ENCODE results near the gene SERAC1.

SERAC1 gene

GRCh38 chr6:158150701-158151100, 17.4 kb downstream of the SERAC1 start:
- Histone ChIP-seq H3K9me3 (ENCODE audit: low read depth, low read length) (no peaks in the 10 kb centered on the region), H3K4me3 (no peak overlapping the region), H3K36me3 (ENCODE audit: insufficient read depth, low read length) (no peaks in the 10 kb centered on the region), H3K27ac (no peak overlapping the region), H3K9ac (ENCODE audit: insufficient read length) (no peak overlapping the region)
- no peak for DNase-seq (ENCODE audit: low read depth, low spot score)
- TF ChIP-seq FOXP2 (optimal IDR thresholded peaks at IDR 0.05; ENCODE audit: control extremely low read depth, extremely low read length, insufficient read depth) (no peak), EZH2 (IDR thresholded peaks at IDR 0.05) (no peak), POLR2AphosphoS5 (IDR thresholded peaks at IDR 0.05; ENCODE audit: borderline replicate concordance, low read depth, low read length) (no peak)

- Histone ChIP-seq H3K9me3 (ENCODE audit: low read depth, low read length) (no peaks in the 10 kb centered on the region), H3K27ac (no peak overlapping the region), H3K4me3 (no peak overlapping the region), H3K36me3 (ENCODE audit: insufficient read depth, low read length) (no peaks in the 10 kb centered on the region), H3K9ac (ENCODE audit: insufficient read length) (no peak overlapping the region)
- no peak for TF ChIP-seq EZH2 (IDR thresholded peaks at IDR 0.05)
- no peak for TF ChIP-seq FOXP2 (optimal IDR thresholded peaks at IDR 0.05; ENCODE audit: control extremely low read depth, extremely low read length, insufficient read depth)
- no peak for TF ChIP-seq POLR2AphosphoS5 (IDR thresholded peaks at IDR 0.05; ENCODE audit: borderline replicate concordance, low read depth, low read length)
- DNase-seq (ENCODE audit: low read depth, low spot score): no peak
Observed at GRCh38 chr6:158149641-158150040, 18.4 kb downstream of the SERAC1 start.

GRCh38 chr6:158143700-158144099, 24.4 kb downstream of the SERAC1 start:
- DNase-seq (ENCODE audit: low read depth, low spot score): no peak
- Histone ChIP-seq H3K27ac (no peak overlapping the region), H3K4me3 (no peak overlapping the region), H3K9ac (ENCODE audit: insufficient read length) (no peak overlapping the region), H3K9me3 (ENCODE audit: low read depth, low read length) (no peaks in the 10 kb centered on the region), H3K36me3 (ENCODE audit: insufficient read depth, low read length) (no peaks in the 10 kb centered on the region)
- no peak for TF ChIP-seq EZH2 (IDR thresholded peaks at IDR 0.05)
- no peak for TF ChIP-seq POLR2AphosphoS5 (IDR thresholded peaks at IDR 0.05; ENCODE audit: borderline replicate concordance, low read depth, low read length)

DNA sequence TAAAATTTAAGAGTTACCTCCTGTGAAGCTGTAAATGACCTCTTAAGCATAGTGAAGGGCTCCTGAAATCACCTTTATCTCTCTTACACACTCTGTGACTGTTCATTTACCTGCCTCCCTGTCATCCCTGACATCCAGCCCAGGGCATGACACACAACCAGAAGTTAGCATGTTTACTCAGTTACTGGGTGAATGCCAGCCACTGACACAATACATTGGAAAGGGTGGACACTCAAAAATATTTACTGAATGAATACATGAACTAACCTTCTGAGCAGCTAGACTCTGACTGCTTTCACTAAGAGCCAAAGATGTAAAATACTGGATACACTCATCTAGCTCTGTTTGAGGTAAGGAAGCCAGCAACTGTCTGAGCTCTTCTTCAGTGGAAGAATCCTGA, 25.3 kb downstream of the SERAC1 start:
- DNase-seq (ENCODE audit: low read depth, low spot score): no peak
- Histone ChIP-seq H3K9me3 (ENCODE audit: low read depth, low read length) (no peaks in the 10 kb centered on the region), H3K36me3 (ENCODE audit: insufficient read depth, low read length) (no peaks in the 10 kb centered on the region), H3K4me3 (no peak overlapping the region), H3K9ac (ENCODE audit: insufficient read length) (no peak overlapping the region), H3K27ac (no peak overlapping the region)
- TF ChIP-seq EZH2 (IDR thresholded peaks at IDR 0.05): no peak
- no peak for TF ChIP-seq POLR2AphosphoS5 (IDR thresholded peaks at IDR 0.05; ENCODE audit: borderline replicate concordance, low read depth, low read length)
- TF ChIP-seq FOXP2 (optimal IDR thresholded peaks at IDR 0.05; ENCODE audit: control extremely low read depth, extremely low read length, insufficient read depth): no peak

- Histone ChIP-seq H3K9ac (ENCODE audit: insufficient read length) (no peak overlapping the region), H3K9me3 (ENCODE audit: low read depth, low read length) (no peaks in the 10 kb centered on the region), H3K36me3 (ENCODE audit: insufficient read depth, low read length) (no peaks in the 10 kb centered on the region), H3K4me3 (no peak overlapping the region), H3K27ac (no peak overlapping the region)
- TF ChIP-seq FOXP2 (optimal IDR thresholded peaks at IDR 0.05; ENCODE audit: control extremely low read depth, extremely low read length, insufficient read depth) (no peak), EZH2 (IDR thresholded peaks at IDR 0.05) (no peak), POLR2AphosphoS5 (IDR thresholded peaks at IDR 0.05; ENCODE audit: borderline replicate concordance, low read depth, low read length) (no peak)
- DNase-seq (ENCODE audit: low read depth, low spot score): peak; percentile 5
Observed at GRCh38 chr6:158131926-158132325, 36.1 kb downstream of the SERAC1 start.

- no peak for DNase-seq (ENCODE audit: low read depth, low spot score)
- H3K36me3 ChIP-seq (ENCODE audit: insufficient read depth, low read length): no peaks in the 10 kb centered on the region
- no peak overlapping the region for H3K27ac ChIP-seq
- H3K9me3 ChIP-seq (ENCODE audit: low read depth, low read length): no peaks in the 10 kb centered on the region
- no peak for TF ChIP-seq FOXP2 (optimal IDR thresholded peaks at IDR 0.05; ENCODE audit: control extremely low read depth, extremely low read length, insufficient read depth)
- TF ChIP-seq EZH2 (IDR thresholded peaks at IDR 0.05): no peak
- no peak for TF ChIP-seq POLR2AphosphoS5 (IDR thresholded peaks at IDR 0.05; ENCODE audit: borderline replicate concordance, low read depth, low read length)
- H3K9ac ChIP-seq (ENCODE audit: insufficient read length): no peak overlapping the region
- H3K4me3 ChIP-seq: no peak overlapping the region
Observed at GRCh38 chr6:158125271-158125670, 42.8 kb downstream of the SERAC1 start.

DNA sequence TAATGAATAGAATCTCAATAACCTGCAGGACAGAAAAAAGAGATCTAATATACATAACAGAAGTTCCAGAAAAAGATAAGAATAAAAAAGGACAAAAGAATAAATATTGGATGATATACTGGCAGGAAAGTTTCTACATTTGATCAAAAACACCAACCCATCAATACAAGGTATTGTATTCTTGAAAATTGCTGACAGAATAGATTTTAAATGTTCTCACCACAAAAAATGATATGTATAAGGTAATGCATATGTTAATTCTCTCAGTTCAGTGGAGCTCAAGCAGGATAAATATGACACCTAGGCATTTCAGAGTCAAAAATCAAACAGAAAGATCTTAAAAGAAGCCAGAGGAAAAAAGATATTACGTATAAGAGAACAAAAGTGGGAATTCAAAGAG, 43.8 kb downstream of the SERAC1 start:
- no peak overlapping the region for H3K4me3 ChIP-seq
- DNase-seq (ENCODE audit: low read depth, low spot score): no peak
- no peaks in the 10 kb centered on the region for H3K9me3 ChIP-seq (ENCODE audit: low read depth, low read length)
- no peak for TF ChIP-seq EZH2 (IDR thresholded peaks at IDR 0.05)
- no peak for TF ChIP-seq FOXP2 (optimal IDR thresholded peaks at IDR 0.05; ENCODE audit: control extremely low read depth, extremely low read length, insufficient read depth)
- no peak for TF ChIP-seq POLR2AphosphoS5 (IDR thresholded peaks at IDR 0.05; ENCODE audit: borderline replicate concordance, low read depth, low read length)
- H3K9ac ChIP-seq (ENCODE audit: insufficient read length): no peak overlapping the region
- no peak overlapping the region for H3K27ac ChIP-seq
- H3K36me3 ChIP-seq (ENCODE audit: insufficient read depth, low read length): no peaks in the 10 kb centered on the region

- H3K27ac ChIP-seq: no peak overlapping the region
- H3K4me3 ChIP-seq: no peak overlapping the region
- TF ChIP-seq EZH2 (IDR thresholded peaks at IDR 0.05): no peak
- no peak for TF ChIP-seq POLR2AphosphoS5 (IDR thresholded peaks at IDR 0.05; ENCODE audit: borderline replicate concordance, low read depth, low read length)
- no peak for TF ChIP-seq FOXP2 (optimal IDR thresholded peaks at IDR 0.05; ENCODE audit: control extremely low read depth, extremely low read length, insufficient read depth)
- H3K36me3 ChIP-seq (ENCODE audit: insufficient read depth, low read length): no peaks in the 10 kb centered on the region
- H3K9ac ChIP-seq (ENCODE audit: insufficient read length): no peak overlapping the region
- H3K9me3 ChIP-seq (ENCODE audit: low read depth, low read length): no peaks in the 10 kb centered on the region
- no peak for DNase-seq (ENCODE audit: low read depth, low spot score)
Observed at GRCh38 chr6:158122048-158122447, 46.0 kb downstream of the SERAC1 start.

DNA sequence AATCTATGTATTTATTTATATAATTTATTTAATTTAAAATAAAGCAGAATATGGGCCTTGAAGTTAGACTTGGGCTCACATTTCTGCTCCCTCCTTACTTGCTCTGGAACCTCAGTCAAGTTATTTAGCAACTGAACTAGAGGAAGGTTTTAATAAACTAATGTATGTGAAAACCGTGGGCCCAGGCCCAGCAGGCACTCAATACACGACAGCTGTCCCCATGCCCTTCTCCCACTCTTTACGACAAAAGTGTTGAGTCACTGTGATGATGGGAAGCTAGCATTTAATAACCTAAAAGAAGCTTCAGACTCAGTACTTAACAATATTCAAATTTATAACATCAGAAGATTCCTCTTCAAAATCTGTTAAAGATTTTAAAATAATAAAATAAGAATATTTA, 46.7 kb downstream of the SERAC1 start:
- no peak for DNase-seq (ENCODE audit: low read depth, low spot score)
- Histone ChIP-seq H3K36me3 (ENCODE audit: insufficient read depth, low read length) (no peaks in the 10 kb centered on the region), H3K9me3 (ENCODE audit: low read depth, low read length) (no peaks in the 10 kb centered on the region), H3K9ac (ENCODE audit: insufficient read length) (no peak overlapping the region), H3K27ac (no peak overlapping the region), H3K4me3 (no peak overlapping the region)
- TF ChIP-seq POLR2AphosphoS5 (IDR thresholded peaks at IDR 0.05; ENCODE audit: borderline replicate concordance, low read depth, low read length) (no peak), EZH2 (IDR thresholded peaks at IDR 0.05) (no peak), FOXP2 (optimal IDR thresholded peaks at IDR 0.05; ENCODE audit: control extremely low read depth, extremely low read length, insufficient read depth) (no peak)
